ENCODE measurements around the gene TNNI3. TPM values are rescaled to one million over a fixed set of nuclear protein-coding genes. Genes with fewer than 3 reads are reported as not detected.
A peak's percentile ranks its signal among the peaks of the same experiment; 100 is the strongest.

TNNI3 gene
- total RNA-seq, 1 donor from 2014 or later: not detected

- H3K27me3 ChIP-seq: peaks cover 37% of the 10 kb centered on the region
These were observed 11.6 kb upstream of the TNNI3 start for GRCh38 chr19:55169136-55169535.

GRCh38 chr19:55166530-55167268 lies 9.2 kb upstream of the TNNI3 start, which contains the start of gene DNAAF3:
DNAAF3 (minus strand) TSS chr19:55166613; CDS start chr19:55166413, 200 bp downstream.
- Histone ChIP-seq H3K36me3 (no peaks in the 10 kb centered on the region), H3K27ac (no peak within 1 kb of the TSS), H3K27me3 (peaks cover 32% of the 10 kb centered on the region), H3K4me1 (no peaks in the 10 kb centered on the region), H3K4me3 (peak within 1 kb of the TSS; percentile 34 to 47), H3K9me3 (no peaks in the 10 kb centered on the region)
- DNase-seq (ENCODE audit: low spot score in 2 of 2): peak; percentile 53 to 90
- intact Hi-C loops (cut with DNase I): no loop called here
- no peak for TF ChIP-seq CTCF (IDR thresholded peaks at IDR 0.05)

More at GRCh38 chr19:55169136-55169535, 11.6 kb upstream of the TNNI3 start:
- Histone ChIP-seq H3K27ac (no peak overlapping the region), H3K4me1 (peaks cover 0 to 6% of the 10 kb centered on the region in 2 donors), H3K4me3 (no peak overlapping the region), H3K36me3 (no peaks in the 10 kb centered on the region), H3K9me3 (no peaks in the 10 kb centered on the region)
- no peak for DNase-seq (ENCODE audit: low spot score in 2 of 2)
- intact Hi-C loops (cut with DNase I): no loop called here
- TF ChIP-seq CTCF (IDR thresholded peaks at IDR 0.05): no peak

GRCh38 chr19:55165952-55166529 lies 8.5 kb upstream of the TNNI3 start:
- Histone ChIP-seq H3K27ac (no peak overlapping the region), H3K9me3 (no peaks in the 10 kb centered on the region), H3K36me3 (no peaks in the 10 kb centered on the region), H3K4me3 (peak overlapping the region; percentile 34 to 47), H3K4me1 (no peaks in the 10 kb centered on the region), H3K27me3 (peaks cover 39% of the 10 kb centered on the region)
- TF ChIP-seq CTCF (IDR thresholded peaks at IDR 0.05): peak in 1 of 3 experiments; percentile 5
- DNase-seq (ENCODE audit: low spot score in 2 of 2): peak in 1 of 2 donors; percentile 72
- intact Hi-C loops (cut with DNase I): no loop called here

GRCh38 chr19:55161571-55162322 lies 4.2 kb upstream of the TNNI3 start:
- Histone ChIP-seq H3K36me3 (no peaks in the 10 kb centered on the region), H3K27me3 (peaks cover 30% of the 10 kb centered on the region), H3K4me1 (no peaks in the 10 kb centered on the region), H3K9me3 (no peaks in the 10 kb centered on the region), H3K4me3 (no peak overlapping the region), H3K27ac (no peak overlapping the region)
- no peak for TF ChIP-seq CTCF (IDR thresholded peaks at IDR 0.05)
- intact Hi-C loops (cut with DNase I): no loop called here
- no peak for DNase-seq (ENCODE audit: low spot score in 2 of 2)

- intact Hi-C loops (cut with DNase I): no loop called here
- no peaks in the 10 kb centered on the region for H3K9me3 ChIP-seq
- DNase-seq (ENCODE audit: low spot score in 2 of 2): no peak
- TF ChIP-seq CTCF (IDR thresholded peaks at IDR 0.05): no peak
- H3K27me3 ChIP-seq: peaks cover 26% of the 10 kb centered on the region
- H3K4me1 ChIP-seq: no peaks in the 10 kb centered on the region
- no peak overlapping the region for H3K4me3 ChIP-seq
- H3K36me3 ChIP-seq: no peaks in the 10 kb centered on the region
- no peak overlapping the region for H3K27ac ChIP-seq
These were observed 3.4 kb upstream of the TNNI3 start for GRCh38 chr19:55160986-55161365.
